Brain microvascular endothelial cell (primary cell): ENCODE measurements around the gene LMBR1.

ENCODE experiments used
- DNase-seq: peaks from one replicate; pipeline ENCODE4 v3.0.0-alpha.2; 2020
- H3K27ac ChIP-seq: fragments of 250-450 bp; sonication (Bioruptor Pico); 2 replicates; pipeline ENCODE4 v1.5.1; 2020; ENCODE audit warnings: mild to moderate bottlenecking, moderate library complexity
- H3K27me3 ChIP-seq: fragments of 250-450 bp; sonication (Bioruptor Pico); replicated peaks from 2 replicates; pipeline ENCODE4 v1.5.1; 2020; ENCODE audit warnings: mild to moderate bottlenecking
- H3K36me3 ChIP-seq: fragments of 250-450 bp; sonication (Bioruptor Pico); replicated peaks from 2 replicates; pipeline ENCODE4 v1.5.1; 2020; ENCODE audit warnings: mild to moderate bottlenecking
- H3K4me3 ChIP-seq: 2 replicates; pipeline ENCODE4 v1.5.1; 2011; ENCODE audit warnings: low read depth, mild to moderate bottlenecking, control low read depth, low read length, moderate library complexity
- in situ Hi-C: cut with HindIII; loops from 2 replicates; pipeline ENCODE4 v1.10.0; 2017; ENCODE audit warnings: low sequenced_read_pairs, low pct_ligation_motif_present
- TF ChIP-seq, protein P1 (sequence below): IDR thresholded peaks from 2 replicates; pipeline ENCODE4 v1.5.1; 2011; ENCODE audit warnings: low read depth, mild to moderate bottlenecking, moderate library complexity, low read length, control low read depth, inconsistent platforms; ENCODE audit errors: missing control alignments

Gene LMBR1

DNA sequence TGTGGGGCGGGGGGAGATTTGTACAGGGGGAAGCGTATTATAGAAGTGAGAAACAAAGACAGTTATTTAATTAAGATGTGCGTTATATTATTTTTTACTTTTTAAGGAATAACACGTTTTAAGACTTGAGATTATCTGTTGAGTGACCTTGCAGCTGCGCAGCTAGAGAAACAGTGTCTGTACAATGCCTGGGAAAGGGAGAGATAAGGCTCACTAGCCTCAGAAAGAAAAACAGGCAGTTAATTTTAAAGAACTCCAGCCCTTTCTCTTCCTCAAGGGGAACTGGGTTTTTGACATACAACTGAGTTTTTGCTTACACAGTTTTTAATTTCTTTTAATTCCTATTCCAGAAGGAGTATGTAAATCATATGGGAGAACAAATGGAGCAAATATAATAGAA, 50.7 kb downstream of the LMBR1 start:
- Histone ChIP-seq H3K27me3 (no peaks in the 10 kb centered on the region), H3K27ac (no peak overlapping the region), H3K36me3 (no peaks in the 10 kb centered on the region), H3K4me3 (no peak overlapping the region)
- in situ Hi-C loops = no loop called here
- DNase-seq = no peak
- TF ChIP-seq, protein P1, sequence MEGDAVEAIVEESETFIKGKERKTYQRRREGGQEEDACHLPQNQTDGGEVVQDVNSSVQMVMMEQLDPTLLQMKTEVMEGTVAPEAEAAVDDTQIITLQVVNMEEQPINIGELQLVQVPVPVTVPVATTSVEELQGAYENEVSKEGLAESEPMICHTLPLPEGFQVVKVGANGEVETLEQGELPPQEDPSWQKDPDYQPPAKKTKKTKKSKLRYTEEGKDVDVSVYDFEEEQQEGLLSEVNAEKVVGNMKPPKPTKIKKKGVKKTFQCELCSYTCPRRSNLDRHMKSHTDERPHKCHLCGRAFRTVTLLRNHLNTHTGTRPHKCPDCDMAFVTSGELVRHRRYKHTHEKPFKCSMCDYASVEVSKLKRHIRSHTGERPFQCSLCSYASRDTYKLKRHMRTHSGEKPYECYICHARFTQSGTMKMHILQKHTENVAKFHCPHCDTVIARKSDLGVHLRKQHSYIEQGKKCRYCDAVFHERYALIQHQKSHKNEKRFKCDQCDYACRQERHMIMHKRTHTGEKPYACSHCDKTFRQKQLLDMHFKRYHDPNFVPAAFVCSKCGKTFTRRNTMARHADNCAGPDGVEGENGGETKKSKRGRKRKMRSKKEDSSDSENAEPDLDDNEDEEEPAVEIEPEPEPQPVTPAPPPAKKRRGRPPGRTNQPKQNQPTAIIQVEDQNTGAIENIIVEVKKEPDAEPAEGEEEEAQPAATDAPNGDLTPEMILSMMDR = no peak

DNA sequence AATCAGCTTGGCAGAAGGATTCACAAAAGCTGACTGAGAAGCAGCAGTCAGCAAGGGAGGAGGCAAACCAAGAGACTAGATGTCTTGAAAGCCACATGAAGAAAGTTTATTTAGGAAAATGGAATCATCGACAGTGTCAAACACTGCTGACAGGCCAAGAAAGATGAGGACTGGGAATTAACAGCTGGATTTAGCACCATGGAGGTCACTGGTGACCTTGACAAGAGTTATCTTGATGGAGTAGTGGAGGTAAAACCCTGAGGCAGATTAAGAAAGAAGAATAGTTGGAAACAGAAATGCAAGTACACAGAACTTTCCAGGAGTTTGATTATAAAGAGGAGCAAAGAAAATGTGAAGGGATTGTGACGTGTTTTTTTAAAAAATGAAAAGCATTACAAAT, 51.5 kb downstream of the LMBR1 start:
- Histone ChIP-seq H3K36me3 (no peaks in the 10 kb centered on the region), H3K27me3 (no peaks in the 10 kb centered on the region), H3K4me3 (no peak overlapping the region), H3K27ac (no peak overlapping the region)
- TF ChIP-seq, protein P1 = no peak
- no peak for DNase-seq
- in situ Hi-C loops = no loop called here

DNA sequence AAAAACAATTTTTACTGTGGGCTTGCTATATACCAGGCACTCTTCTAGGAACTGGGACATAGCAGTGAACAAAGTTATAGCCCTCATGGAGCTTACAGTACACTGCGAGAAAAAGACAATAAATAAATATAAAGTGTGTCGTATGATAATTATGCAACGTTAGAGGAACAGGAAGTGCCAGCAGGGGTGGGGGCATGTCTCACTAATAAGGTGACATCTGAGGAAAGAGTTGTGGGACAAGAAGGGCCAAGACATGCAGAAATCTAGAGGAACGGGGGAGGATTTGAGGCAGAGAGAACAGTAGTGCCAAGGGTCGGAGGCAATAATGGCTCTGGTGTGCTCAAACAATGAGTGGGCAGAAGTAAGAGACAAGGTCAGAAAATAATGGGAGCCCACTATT, 52.8 kb downstream of the LMBR1 start:
- in situ Hi-C loops = no loop called here
- no peak overlapping the region for H3K27ac ChIP-seq
- no peaks in the 10 kb centered on the region for H3K27me3 ChIP-seq
- no peak for DNase-seq
- TF ChIP-seq, protein P1 = no peak
- H3K36me3 ChIP-seq = no peaks in the 10 kb centered on the region
- H3K4me3 ChIP-seq = no peak overlapping the region

DNA sequence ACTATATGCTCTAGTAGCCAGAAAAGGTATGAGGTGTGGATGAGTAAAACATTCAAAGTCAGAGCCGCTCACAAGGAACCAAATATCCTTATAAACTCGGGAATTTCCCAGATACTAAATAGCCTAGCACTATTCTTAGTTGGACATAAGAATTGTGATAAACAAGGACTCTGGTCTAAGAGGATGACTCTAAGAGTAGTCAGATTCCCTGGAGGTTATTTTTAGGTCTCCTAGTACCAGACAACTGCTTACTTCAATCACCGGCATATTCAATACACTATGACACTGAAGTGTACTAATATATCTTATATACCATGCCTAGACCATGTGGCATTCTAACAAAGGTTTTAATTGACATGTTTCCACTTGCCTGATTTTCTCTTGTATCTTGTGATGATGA, 56.5 kb downstream of the LMBR1 start:
- TF ChIP-seq, protein P1 = no peak
- no peak overlapping the region for H3K27ac ChIP-seq
- no peaks in the 10 kb centered on the region for H3K36me3 ChIP-seq
- in situ Hi-C loops = no loop called here
- no peak overlapping the region for H3K4me3 ChIP-seq
- DNase-seq = no peak
- no peaks in the 10 kb centered on the region for H3K27me3 ChIP-seq

DNA sequence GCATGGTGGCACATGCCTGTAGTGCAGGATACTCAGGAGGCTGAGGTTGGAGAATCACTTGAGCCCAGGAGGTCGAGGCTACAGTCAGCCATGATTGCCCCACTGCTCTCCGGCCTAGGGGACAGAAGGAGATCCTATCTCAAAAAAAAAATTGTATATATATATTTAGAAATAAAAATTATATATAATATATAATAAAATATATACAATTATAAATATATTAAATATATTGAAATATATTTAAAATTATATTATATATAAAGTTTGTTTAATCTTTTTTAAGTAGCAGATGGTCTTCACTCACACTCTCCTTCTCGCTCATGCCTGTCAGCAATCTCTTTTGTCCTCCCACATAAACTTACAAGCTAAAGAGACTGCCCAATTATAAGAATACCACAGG, 58.5 kb downstream of the LMBR1 start:
- in situ Hi-C loops = no loop called here
- TF ChIP-seq, protein P1 = no peak
- no peak for DNase-seq
- H3K36me3 ChIP-seq = no peaks in the 10 kb centered on the region
- H3K27ac ChIP-seq = no peak overlapping the region
- H3K4me3 ChIP-seq = no peak overlapping the region
- H3K27me3 ChIP-seq = no peaks in the 10 kb centered on the region

DNA sequence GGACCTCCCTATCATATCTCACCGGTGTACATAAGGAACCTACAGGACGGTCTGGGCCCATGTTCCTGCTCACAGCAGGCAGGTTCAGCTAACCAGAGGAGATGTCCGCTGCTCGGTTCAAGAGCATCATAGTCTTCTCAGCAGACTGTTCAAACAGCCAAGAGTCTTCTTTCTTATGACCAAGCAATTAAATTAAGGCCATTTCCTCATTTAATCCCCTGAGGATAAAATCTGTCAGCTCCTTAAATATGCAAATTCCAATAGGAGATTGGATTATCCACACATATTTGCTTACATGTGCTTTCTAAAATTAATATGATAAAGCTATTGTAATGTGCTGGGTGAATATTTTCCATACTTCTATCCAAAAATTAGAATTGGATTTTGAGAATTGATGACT, 59.7 kb downstream of the LMBR1 start:
- TF ChIP-seq, protein P1 = no peak

More for the DNA sequence above, 59.7 kb downstream of the LMBR1 start:
- H3K4me3 ChIP-seq = no peak overlapping the region
- no peak overlapping the region for H3K27ac ChIP-seq
- in situ Hi-C loops = no loop called here
- H3K27me3 ChIP-seq = no peaks in the 10 kb centered on the region
- DNase-seq = no peak
- no peaks in the 10 kb centered on the region for H3K36me3 ChIP-seq
